HG03103 (cell line): ENCODE data around the gene SLC6A12.

Source experiments
- ATAC-seq: cut with Tn5 transposase; IDR thresholded peaks from one replicate; pipeline ENCODE4 v1.9.1; 2021; ENCODE audit warnings: low read depth; ENCODE audit not compliant: unreplicated experiment

SLC6A12 gene

DNA sequence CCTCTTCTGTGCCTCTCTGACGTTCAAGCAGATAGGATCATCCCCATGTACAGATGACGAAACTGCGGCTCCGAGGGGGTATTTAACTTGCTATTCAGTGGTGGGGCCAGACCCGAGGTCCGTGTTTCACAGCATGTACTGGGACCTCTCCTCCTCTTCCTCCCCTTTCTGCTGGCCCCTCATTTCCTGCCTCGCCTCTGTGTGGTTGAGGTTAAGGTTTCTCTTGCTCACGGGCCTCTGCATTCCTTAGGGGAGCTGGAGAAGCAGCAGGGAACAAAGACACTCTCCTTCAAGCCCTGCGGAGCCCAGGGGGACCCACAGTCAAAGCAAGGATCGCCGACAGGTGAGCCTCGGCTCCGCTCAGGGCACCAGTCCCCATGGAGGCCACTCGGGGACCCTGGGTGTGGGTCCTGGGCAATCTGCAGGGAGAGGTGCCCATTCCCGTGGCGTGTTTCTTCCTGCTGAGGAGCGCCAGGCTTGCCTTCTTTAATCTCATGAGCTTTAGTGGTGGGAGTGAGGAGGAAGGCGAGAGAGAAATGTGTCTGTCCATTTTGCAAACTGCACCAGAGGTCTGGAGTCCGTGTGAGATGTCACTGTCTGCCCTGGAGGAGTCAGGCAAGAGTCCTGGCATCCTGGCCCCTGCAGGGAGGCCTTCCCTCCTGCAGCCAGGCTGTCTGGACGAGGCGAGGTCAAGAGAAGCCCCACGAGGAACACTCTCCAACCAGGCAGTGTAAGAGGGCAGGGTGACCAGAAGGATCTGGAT, 45.0 kb downstream of the SLC6A12 start:
- ATAC-seq = no peak

DNA sequence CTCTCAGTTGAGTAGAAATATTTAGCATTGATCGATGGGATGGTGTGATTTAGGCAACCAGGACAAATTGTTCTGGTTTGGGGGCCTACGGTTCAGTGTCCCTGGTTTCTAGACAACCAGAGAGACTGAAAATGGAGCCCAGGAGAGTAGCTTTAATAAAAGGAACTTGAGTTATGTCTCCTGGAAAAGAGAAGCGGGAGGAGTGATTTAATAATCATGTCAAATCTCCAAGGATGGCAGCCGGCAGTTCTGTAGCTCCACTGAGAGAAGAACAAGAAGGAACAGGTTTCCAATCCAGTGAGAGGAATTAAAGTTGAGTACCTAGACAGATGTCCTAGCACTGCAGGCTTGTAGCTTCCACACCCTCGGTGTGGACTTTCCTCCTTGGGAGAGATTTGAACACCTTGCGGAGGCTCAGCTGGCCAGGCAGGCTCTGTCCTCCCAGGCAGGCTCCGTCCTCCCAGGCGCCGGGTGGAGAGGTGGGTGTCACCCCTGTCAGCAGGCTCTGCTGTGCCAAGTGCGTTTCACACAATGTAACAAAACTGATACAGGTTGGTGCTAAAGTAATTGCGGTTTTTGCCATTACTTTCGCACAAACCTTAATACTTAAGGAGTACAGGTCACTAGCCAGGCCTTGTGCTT, 45.9 kb downstream of the SLC6A12 start:
- no peak for ATAC-seq

DNA sequence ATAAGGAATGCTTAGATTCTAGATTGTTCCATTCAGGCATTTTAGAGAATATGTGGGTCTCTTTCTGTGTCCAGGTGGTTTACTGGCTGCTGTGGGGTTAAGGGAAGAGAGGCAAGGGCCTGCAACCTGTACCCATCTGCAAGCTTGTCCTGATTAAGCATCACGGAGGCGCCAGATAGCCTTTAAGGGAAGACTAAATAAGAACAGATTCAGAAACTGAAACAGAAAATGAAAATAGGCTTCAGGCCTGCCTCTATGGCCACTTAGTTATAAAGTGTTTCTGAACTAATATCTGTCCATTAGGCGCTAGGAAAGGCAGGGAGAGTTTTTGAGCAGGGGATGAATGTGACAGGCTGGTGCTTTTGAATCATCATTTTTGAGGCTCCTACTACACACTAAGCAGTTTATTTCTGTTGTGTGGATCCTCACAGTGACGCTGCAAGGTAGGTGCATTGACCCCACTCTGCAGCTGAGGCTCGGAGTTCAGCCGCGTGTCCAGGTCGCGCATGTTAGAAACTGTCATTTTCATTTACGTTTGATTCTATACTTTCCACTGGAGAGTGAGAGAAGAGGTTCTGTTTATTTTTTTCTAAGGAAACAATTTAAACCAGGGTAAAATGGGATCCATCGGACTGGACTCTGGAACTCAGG, 47.4 kb downstream of the SLC6A12 start:
- ATAC-seq = no peak

DNA sequence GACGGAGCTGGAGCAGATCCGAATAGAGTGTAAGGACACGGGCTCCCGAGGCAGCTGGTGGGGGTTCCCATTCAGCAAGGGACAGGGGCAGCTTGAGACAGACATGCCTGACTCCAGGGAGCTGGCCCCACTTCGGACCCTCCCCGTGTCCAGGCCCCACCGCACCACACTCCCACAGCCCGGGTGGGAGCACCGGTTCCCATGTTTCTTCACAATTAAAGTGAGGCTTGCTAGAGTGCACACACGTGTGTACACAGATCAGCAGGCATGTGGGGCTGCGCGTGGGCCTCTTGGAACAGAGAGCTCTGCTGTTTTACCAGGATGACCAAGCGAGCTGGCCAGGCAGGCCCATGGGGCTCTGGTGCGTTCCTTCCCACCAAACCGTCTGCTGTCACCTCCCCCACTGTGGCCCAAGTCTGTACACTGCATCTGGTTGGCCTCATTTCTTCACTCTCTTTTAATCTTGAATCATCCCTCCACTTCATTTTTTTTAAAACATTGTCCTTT, 48.0 kb downstream of the SLC6A12 start:
- no peak for ATAC-seq

DNA sequence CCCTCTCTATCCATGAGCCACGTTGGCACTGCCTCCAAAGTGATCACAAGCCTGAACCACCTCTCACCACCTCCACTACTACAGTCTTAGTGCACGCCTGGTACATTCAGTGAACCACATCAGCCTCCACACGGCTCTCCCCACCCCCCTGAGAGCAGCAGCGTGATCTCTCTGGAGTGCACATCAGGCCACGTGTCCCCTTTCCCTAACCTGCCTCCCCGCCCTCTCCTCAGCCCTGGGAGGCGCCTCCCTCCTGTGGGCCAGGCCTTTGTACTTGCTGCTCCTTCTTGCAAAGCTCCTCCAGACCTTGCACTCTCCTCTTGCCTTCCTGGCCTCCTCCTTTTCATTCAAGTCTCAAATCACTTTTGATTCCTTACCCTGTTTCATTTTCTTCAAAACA, 49.8 kb downstream of the SLC6A12 start:
- ATAC-seq = no peak

DNA sequence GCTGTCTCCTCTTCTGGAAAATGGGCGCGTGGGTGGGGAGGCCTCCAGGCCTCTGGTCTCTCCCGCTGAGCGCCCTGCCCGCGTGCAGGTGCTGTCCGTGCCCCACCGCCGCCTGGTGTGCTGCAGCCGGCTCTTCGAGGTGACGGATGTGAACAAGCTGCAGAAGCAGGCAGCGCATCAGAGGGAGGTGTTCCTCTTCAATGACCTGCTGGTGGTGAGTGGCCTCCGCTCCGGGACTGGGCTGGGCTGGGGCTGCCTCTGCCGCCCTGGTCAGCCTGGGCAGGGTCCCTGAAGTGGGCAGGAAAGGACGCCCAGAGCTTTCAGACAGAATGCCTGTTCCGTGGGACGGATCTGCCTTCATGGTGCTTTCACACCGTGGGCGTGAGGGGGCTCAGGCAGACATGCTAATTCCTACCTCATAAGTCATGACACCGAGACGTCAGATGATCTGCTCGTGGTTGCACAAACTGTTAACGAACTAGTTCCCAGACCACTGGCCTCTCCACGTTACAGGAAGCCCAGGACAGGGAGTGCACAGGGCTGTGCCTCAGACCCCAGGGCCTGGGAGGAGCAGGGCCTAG, 50.5 kb downstream of the SLC6A12 start:
- ATAC-seq = no peak

DNA sequence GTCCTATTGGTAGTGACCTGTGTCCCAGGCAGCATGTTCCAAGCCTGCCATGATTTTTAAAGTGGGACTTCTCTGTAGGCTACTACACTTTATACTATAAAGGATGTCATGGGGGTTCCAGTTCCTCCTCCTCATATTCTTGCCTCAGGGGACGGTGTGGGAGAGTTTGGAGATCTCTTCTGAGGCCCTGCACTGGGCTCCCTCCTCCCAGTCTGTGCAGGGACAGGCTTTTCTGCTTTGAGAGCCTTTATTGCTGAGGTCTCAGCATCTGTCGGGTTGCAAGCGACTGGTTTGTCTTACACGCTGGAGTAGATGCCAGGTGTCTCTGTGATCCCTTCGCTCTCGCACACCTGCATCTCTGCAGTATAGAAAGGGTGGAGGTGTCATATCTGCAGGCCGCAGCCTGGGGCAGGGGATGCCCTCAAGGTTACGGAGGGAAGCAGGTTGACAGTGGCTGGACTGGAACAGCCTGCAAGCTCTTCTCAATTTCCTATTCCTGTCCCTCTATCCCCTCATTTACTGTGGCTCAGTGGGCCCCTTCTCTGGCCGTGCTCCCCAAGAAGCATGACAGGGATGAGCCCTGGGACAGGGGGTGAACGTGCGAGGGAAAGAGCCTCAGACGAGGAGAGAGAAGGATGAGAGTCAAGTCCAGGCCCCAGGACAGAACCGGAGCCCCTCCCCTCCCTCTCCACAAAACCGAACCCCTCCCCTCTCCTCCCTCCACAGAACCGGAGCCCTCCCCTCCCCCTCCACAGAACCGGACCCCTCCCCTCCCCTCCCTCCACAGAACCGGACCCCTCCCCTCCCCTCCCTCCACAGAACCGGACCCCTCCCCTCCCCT, 51.3 kb downstream of the SLC6A12 start:
- ATAC-seq = no peak

DNA sequence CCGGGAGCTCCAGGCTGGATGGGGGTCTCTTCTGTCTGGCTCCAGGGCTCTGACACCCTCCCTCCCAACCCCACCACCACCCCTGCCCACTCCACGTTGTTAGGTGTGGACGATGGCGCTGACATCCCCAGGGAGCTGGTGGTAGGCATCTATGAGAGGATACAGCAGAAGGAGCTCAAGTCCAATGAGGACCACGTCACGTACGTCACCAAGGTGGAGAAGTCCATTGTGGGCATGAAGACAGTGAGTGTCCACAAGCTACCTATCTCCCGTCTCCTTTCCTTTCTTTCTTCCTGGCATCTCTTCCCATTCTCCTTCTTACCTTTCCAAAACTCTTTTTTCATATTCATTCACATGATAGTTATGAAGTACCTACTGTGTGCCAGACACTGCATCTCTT, 52.1 kb downstream of the SLC6A12 start:
- no peak for ATAC-seq

DNA sequence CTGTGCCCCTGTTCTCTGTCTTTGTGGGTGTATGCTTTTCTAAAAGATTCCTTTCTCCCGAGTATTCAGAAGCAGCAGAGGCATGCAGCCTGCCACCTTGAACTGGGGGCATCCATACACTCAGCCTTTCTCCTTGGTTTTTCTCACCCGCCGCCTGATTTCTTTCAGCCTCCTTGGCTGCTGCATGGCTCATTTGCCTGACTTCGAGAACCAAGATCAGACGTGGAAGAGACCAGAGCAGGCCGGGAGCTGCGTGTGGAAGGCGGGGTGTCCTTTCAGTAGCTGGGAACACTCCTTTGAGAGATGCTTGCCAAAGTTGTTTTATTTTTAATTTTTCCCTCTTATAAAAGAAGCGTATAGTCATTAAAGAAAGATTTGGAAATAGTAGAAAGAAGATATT, 53.1 kb downstream of the SLC6A12 start:
- ATAC-seq = no peak

DNA sequence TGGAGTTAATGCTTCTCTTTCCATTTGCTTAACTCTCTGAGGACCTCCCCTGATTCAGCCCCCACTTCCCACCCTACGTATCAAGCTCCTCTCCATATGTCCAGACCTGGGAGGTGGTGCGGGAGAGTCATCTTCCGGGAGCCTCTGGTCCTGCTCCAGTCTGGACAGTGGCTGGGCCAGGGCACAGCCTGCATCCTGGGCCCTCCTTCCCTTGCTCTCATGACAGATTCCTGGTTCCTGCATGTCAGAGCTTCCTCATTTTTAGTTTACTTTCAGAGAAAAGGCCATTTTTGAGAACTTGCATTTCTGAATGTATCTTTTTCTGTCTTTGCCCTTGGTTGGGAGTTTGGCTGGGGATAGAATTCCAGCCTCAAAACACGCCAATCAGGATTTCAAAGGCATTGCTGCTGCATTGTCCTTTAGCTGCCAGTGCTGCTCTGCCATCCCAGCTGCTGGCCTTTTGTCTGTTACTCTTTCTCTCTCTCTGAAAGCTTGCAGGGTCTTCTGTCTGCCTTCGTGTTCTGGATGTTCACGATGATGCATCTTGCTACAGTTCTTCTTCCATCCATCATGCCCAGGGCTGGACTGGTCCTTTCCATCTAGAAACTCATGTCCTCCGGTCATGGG, 54.7 kb downstream of the SLC6A12 start:
- no peak for ATAC-seq

DNA sequence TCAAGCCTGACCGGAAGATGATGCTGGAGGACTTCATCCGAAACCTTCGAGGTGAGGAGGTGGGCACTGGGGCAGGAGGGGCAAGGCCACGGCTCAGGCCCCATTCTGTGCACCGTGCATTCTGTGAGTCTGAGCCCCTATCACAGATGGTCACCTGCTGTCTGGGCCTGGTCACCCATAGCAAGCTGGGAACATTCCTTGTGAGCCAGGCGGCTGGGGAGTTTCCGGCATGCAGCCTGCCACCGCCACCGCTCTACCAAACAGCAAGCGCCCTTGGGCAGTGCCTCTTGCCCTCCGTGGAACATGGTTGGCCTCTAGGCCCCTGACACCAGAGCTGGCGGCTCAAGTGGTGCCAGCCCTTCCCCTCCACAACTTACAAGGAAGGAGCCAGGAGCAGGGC, 56.3 kb downstream of the SLC6A12 start:
- no peak for ATAC-seq

DNA sequence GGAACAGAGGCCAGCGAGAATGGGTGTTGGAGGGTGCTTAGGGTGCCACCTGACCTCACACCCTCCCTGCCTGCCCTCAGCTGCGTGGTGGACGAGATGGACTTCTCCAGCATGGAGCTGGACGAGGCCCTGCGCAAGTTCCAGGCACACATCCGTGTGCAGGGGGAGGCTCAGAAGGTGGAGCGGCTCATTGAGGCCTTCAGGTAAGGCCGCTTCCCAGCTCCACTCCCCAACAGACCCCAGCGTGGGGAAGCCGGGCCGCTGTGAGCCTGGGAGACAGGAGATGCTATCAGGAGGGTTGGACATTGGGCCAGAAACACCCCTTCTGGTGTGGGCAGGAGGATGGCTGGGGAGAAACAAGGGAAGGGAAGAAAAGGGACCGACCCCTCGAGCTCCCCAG, 57.0 kb downstream of the SLC6A12 start:
- no peak for ATAC-seq

DNA sequence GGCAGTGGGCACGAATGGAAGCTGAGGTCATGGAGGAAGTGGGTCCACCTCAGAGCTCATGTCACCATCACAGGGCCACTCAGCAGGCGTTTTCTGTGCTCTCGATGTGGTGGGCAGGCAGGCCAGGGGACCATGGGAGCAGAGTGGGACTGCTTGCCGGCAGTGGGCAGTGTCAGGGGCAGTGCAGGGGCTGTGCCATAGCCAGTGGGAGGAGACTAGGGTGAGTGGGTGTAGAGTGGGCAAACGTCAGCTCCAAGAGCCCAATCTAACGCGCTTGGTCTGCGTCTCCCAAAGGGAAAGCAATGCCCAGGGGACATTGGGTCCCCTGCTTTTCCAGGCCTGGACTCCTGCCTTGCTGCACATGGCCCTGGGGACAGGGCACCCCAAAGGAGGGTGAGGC, 58.3 kb downstream of the SLC6A12 start:
- ATAC-seq = no peak

DNA sequence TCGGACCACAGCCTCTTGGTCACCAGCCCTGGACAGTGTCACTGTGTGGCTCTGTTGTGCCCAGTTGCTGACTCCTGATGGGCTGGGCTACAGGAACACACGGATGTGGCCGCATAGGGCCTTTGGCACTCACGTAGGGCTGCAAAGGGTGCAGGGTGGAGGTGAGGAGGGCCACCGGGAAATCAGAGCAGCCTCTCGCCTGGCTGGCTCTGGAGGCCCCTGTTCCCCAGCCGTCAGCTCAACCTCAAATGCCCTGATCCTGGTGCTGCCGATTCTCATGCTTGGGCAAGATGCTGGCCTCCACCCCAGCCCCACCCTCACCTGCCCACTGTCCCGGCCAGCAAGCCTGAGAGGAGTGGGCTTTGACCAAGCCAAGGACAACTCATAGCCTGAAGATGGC, 59.0 kb downstream of the SLC6A12 start:
- no peak for ATAC-seq

DNA sequence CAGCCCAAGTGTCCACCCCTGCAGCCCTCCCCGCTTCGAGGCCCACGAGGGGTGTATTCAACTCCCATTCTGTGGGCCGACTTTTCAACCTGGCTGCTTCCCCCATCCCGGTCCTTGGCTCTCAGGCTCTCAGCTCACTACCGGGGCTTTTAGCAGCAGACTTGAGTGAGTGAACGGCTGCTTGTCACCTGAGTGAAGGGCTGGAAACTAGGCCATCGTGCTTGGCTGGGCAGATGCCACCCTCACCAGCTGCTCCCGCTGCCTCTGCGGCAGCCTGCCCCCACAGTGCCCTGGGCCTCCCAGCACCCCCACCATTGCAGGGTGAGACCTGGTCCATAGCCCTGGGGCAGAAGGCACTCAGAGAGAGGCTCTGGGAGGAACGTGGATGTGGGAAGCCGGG, 59.9 kb downstream of the SLC6A12 start:
- no peak for ATAC-seq

DNA sequence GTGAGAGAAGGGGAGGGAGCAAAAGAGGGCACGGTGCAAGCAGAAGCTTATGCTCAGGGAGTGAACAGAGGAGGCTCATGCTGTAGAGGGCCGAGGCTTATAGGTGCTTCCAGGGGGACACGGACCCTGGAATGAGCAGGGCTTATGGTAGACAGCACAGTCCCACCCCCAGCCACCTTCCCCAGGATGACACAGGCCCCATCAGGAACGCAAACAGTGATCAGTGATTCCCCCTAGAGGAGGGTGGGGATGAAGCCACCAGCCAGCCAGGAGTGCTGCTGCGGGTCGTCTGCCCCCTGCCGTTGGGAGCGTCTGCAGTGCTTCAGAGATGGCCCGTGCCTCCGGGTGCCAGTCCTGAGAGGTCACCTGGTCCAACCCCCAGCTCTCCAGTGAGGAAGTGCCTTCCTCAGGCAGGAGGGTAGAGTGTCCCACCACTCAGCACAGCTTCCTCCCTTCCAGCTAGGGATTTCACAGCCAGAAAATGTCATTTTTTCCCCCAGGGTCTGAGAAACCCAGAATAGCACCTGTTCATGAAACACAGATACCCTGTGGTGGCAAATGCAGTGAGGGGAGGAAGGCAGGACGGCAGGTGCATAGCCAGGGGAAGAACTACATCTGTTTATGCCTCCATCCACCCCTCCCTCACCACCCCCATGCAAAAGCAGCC, 60.7 kb downstream of the SLC6A12 start:
- peak; percentile 63 for ATAC-seq

DNA sequence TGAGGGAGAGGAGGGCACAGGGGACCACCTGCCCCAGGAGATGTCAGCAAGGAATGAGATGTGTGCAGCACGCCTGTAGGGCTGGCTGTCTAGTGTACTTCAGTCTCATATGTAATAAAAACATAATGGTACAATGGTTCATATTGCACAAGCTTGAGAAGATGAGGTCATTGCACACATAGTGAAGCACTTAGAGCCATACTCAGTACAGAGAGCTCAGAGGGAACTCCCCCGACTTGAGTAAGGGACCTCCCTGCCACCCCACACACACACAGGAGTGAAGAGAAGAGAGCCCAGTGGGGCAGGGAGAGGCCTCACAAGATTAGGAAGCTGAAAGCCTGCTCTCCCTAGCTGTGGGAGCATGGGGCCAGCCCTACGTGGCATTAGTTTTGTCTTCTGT, 61.5 kb downstream of the SLC6A12 start:
- ATAC-seq = no peak

DNA sequence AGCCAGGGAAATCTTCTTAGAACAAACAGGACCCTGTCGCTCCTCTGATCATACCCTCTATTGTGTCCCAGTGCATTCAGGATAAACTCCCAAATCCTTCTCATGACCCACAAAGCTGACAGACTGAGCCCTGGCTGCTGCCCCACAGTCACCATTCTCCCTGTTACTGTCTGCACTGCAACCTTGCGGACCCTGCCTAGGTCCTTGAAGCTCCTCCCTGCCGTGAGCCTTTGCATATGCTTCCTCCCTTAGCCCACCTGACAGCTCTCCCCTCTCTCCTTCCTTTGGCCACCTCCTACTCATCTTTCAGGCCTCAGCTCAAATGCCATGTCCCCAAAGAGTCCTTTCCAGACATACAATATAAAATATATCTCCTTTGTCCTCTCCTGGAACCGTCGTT, 62.4 kb downstream of the SLC6A12 start:
- no peak for ATAC-seq

DNA sequence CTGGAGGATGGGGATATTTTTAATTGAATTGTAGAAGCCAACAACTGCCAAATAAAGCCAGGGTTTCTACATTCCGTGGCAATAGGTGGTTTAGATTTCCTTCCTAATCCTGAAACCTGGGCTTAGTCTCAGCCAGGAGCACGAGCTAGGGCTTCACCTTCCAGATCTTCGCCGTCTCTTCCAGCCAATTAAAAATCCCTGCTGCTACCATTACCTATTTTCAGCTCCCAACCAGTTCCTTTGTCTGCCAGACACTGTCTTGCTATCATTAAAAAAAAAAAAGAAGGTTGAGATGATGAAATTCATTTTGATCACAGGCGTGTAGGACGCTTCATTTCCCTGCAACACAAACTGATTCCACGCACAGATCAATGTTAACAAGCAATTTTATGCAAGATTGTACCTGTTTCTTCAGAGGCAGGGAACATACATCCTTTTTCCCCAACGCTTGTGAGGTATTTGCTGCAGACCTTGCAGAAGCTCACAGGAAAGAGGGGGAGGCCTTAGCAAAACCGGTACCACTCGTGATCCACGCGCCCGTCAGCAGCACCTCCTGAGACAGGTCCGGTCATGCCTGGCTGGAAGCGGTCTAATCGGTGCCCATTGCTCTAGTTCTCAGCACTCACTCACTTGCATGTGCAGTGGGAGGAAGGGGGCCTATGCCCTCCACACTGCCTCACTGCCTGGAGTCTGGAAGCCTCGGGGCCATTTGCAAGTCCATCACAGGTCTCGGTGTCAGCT, 65.1 kb downstream of the SLC6A12 start:
- ATAC-seq = no peak
